ENCODE results near the gene ZSWIM6.

The ZSWIM6 gene

DNA sequence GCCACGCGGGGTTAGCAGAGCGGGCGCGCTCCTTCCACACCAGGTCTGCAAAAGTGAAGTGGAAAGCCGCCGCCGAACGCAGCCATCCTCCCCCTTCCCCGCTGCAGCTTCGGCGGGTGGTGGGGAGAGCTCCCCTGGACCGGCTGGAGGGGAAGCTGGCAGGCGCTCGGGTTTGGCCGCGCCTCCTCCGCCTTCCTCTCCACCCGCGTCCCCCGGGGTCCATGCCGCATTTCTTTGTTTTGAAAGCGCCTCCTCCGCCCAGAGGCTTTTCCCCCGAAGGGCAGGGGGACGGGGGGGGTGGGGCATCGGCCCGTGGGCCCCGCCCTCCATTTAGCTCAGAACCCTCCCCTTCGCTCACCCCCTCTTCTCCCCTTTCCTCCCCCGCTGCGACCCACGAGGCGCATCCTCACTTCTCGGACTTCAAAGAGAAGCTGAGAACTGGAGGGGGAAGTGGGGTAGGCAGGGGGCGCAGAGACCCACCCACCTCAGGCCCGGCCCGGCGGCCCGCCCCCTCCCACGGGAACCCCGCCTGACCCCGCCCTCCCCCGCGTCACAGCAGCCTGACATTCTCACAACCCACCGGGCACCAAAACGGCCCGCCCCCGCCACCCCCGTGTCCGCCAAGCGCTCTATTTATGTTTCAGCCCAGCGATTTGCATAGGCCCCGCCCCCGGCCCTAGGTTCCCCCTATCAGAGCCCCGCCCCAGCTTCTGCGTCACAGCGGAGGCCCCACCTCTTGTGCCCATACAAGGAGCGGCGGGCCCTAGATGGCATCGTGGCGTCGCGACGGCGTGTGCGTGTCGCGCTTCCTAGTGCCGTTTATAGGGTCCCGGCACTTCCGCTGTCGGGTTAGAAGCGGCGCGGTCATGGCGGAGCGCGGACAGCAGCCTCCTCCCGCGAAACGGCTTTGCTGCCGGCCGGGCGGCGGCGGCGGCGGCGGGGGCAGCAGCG is at the start of gene ZSWIM6:
ZSWIM6 (plus strand) TSS at position 852 of the 951 bp plus-strand sequence; CDS start at position 867, 15 bp downstream.
- peak within 1 kb of the TSS; percentile 76 to 96 (median 87) for H3K27ac ChIP-seq
- H3K4me3 ChIP-seq: peak within 1 kb of the TSS; percentile 84 to 93 (median 89)

DNA sequence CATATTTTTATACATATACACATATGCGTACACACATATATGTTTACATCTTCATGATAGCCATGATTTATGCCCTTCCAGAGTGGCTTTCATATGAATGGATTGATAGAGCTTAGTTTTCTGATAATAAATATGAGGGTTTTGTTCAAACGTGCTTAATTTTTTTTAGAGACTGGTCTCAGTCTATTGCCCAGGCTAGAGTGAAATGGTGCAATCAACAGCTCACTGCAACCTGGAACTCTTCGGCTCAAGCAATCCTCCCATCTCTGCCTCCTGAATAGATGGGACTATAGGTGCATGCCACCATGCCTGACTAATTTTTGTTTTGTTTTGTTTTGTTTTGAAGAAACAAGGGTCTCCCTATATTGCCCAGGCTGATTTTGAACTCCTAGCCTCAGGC is 48.6 kb upstream of the ZSWIM6 start:
- H3K27ac ChIP-seq: no peak overlapping the region
- H3K4me3 ChIP-seq: no peak overlapping the region

DNA sequence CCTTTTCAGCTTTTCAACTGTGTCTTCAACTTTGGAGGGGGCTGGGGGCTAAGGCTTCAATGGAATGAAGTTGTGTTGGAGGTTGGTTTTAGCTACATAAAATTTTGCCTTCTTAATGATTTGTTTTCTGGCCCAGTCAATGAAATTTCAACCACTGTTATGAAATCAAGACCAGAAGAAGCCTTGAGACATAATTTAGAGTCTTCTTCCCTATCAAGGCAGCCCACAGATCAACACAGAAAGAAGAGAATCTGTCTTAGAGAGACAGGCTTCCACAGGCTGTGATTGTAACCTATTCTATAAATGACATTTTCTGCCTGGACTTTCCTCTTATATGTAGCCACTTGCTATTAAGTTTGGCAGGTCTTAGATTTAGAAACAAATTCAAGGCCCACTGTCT is 46.5 kb upstream of the ZSWIM6 start:
- no peak overlapping the region for H3K27ac ChIP-seq
- no peak overlapping the region for H3K4me3 ChIP-seq

DNA sequence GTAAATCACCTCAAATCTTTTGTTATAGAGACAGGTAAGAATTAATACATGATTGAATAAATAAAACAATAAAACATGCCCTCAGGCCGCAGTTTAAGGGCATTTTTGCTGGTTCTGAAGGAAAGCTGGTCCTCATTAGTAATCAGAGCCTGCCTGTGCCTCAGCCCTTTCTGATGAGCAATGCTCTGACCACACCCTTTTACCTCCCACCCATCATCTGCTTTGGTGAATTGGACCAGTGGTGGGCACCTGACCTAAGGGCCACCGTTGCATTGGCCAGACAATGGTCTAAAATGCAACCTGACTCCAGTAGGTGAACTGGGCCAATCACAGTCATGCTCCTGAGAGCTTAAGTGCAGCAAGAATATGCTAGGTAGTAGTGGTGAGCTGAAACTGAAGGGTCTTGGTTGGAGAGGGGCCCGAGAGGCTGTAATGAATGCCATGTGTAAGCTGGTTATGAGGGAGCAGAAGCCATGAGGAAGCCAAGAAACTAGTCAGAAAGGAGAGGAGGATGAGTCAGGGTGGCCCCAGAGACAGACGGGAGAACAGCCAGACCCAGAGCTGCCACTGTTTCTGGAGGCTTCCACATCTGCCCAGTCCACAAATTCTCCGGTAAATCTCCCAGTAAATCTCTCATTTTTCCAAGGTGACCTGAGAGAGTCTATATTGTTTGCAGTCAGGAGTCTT is 45.5 kb upstream of the ZSWIM6 start:
- H3K27ac ChIP-seq: no peak overlapping the region

DNA sequence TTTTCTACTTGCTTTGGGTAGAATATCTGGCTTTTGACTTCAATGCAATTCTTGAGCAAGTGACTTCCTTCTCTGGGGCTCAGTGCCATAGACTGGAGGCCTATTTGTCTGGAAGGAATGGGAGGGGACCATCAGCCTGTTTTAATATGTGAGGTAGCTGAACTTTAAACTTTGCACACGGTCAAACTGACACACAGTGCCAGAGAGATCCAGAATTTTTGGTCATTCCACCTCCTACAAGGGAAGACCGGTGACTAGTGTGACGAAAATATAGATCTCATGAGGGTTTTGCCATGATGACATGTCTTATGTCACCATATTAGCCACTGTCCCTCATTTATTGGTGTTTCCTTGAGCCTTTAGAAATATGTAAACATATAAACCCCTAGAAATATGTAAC is 44.6 kb upstream of the ZSWIM6 start:
- Histone ChIP-seq H3K4me3 (no peak overlapping the region), H3K27ac (no peak overlapping the region)

More for the DNA sequence above, 45.5 kb upstream of the ZSWIM6 start:
- H3K4me3 ChIP-seq: no peak overlapping the region

- Histone ChIP-seq H3K27ac (no peak overlapping the region), H3K4me3 (no peak overlapping the region)
Observed at GRCh38 chr5:61289241-61289640, 42.8 kb upstream of the ZSWIM6 start.

DNA sequence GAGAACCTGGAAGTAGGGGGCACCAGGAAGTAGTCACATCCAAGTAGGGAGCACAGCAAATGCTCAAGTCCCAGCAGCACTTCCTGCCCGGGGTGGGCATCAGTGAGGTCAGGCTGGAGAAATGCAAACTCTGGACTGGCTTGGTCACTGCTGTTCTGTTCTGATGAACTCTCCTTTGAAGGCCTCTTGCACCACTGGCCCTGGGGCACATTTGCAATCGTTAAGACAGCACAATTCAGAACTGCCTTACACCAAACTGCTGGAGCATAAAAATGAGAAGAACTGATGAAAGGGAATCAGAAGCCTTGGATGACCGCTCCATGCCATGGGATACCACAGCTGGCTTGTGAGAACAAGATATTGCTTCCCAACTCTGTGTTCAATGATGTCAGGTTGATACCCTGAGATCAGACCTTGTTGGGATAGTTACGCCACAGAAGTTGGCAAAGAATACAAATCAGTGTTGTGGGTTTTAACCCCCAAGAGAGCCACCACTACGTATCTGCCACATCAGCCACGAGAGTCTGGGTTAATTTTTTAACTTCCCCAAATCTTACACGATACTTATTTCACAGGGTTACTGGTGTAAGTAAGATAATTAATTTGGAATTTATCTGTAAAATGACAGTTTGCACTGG is 42.3 kb upstream of the ZSWIM6 start:
- Histone ChIP-seq H3K27ac (no peak overlapping the region), H3K4me3 (no peak overlapping the region)

- no peak overlapping the region for H3K27ac ChIP-seq
- H3K4me3 ChIP-seq: no peak overlapping the region
Observed at GRCh38 chr5:61290791-61291210, 41.3 kb upstream of the ZSWIM6 start.

GRCh38 chr5:61292062-61292657 is 39.9 kb upstream of the ZSWIM6 start:
- Histone ChIP-seq H3K27ac (no peak overlapping the region), H3K4me3 (no peak overlapping the region)

GRCh38 chr5:61293071-61293470 is 39.0 kb upstream of the ZSWIM6 start:
- H3K27ac ChIP-seq: no peak overlapping the region
- H3K4me3 ChIP-seq: no peak overlapping the region

- Histone ChIP-seq H3K4me3 (no peak overlapping the region), H3K27ac (no peak overlapping the region)
Observed at GRCh38 chr5:61293873-61294272, 38.2 kb upstream of the ZSWIM6 start.

- Histone ChIP-seq H3K4me3 (no peak overlapping the region), H3K27ac (no peak overlapping the region)
Observed at GRCh38 chr5:61295365-61295764, 36.7 kb upstream of the ZSWIM6 start.

DNA sequence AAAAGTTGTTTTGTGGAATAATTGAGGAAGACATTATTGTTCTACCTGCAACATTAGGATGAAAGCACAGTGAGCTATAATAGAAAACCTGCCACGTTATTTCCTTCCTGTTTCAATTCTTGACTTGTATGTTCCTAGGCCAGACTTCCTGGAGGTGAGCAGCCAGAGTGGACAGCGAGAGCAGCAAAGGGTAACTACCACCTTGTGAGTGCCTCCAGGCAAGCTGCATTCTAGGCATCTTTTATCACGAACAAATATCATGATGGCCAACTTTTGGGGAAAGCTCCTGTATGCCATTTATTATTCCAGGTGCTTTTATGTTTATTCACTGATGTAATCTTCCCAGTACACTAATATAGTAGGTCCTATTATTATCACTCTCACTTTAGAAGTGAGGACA is 34.0 kb upstream of the ZSWIM6 start:
- H3K27ac ChIP-seq: no peak overlapping the region
- H3K4me3 ChIP-seq: no peak overlapping the region

- Histone ChIP-seq H3K4me3 (no peak overlapping the region), H3K27ac (peak overlapping the region in 2 of 21 experiments; percentile 23 to 34)
Observed at GRCh38 chr5:61298580-61298979, 33.5 kb upstream of the ZSWIM6 start.

GRCh38 chr5:61299261-61299681 is 32.8 kb upstream of the ZSWIM6 start:
- H3K4me3 ChIP-seq: no peak overlapping the region
- peak overlapping the region in 2 of 21 experiments; percentile 23 to 34 for H3K27ac ChIP-seq

DNA sequence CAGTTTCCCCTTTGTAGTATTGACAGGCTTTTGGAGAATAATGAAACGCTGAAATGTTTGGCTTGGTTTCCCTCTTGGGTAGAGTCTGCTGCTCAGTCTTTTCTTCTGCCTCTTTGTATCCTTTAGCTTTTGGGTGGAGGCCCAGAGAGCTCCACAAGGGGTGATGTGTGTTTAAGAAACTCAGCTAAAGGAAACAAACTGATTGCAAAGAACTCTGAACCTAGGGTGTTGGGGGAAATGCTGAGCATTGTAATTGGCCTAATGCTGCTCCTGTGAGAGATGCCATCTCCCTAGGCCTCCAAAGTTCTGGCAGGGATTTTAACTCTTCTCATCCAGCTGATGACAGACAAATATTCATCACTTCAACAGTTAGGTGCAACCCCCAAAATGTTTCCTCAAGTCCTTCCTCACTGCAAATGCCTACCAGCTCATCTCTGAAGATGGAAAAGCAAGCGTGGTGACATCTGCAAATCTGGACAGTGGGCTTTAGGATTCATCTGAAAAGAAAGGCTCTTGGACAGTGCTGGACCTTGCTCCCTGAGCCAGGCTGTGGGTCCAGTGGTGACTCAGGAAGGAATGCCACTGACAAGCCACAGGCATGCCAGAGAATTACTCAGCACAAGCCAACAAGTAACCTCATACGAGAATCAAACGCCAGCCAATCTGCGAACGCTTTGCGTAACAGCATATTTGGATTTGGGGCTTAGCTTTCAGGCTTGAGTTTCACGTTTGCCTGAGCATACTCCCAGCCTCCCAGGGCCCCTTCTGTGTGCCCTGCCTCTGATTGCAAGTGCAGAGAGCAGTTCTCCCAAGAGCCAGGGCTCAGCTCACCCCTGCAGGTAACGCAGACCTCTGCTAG is 30.5 kb upstream of the ZSWIM6 start:
- peak overlapping the region in 4 of 21 experiments; percentile 13 to 44 (median 32) for H3K27ac ChIP-seq
- no peak overlapping the region for H3K4me3 ChIP-seq

GRCh38 chr5:61302200-61302563 is 29.9 kb upstream of the ZSWIM6 start:
- peak overlapping the region in 3 of 21 experiments; percentile 13 to 44 (median 30) for H3K27ac ChIP-seq
- H3K4me3 ChIP-seq: no peak overlapping the region

GRCh38 chr5:61303346-61303745 is 28.7 kb upstream of the ZSWIM6 start:
- no peak overlapping the region for H3K4me3 ChIP-seq
- H3K27ac ChIP-seq: no peak overlapping the region
